K562 (cell line): ENCODE results near the gene DNASE2. TPM values are rescaled to one million over a fixed set of nuclear protein-coding genes. Genes with fewer than 3 reads are reported as not detected.

Experiments
- ATF1 ChIP-seq, 2 experiments: fragments of 450-650 bp in 1 of 2; IDR thresholded peaks; 2 replicates each; pipeline ENCODE4 v1.6.1; 2016; ENCODE audit warnings: missing compliant biosample characterization in 1 of 2, missing genetic modification characterization in 1 of 2
- ETV6 ChIP-seq, 3 experiments: fragments of 150-350 bp in 1 of 3; sonication (generic) in 1 of 3; formaldehyde crosslinking in 1 of 3; IDR thresholded peaks; 2 replicates each; pipeline versions ENCODE4 v1.6.1 to v1.8.0; 2014 to 2022; ENCODE audit warnings: borderline replicate concordance in 2 of 3, low read depth in 2 of 3, antibody characterized with exemption in 1 of 3, low read length in 1 of 3, mild to moderate bottlenecking in 1 of 3, missing genetic modification reagents in 1 of 3
- MTF1 ChIP-seq: fragments of 250-450 bp; sonication (Bioruptor Pico); IDR thresholded peaks from 2 replicates; pipeline ENCODE4 v1.9.0; 2021; ENCODE audit warnings: moderate library complexity, mild to moderate bottlenecking, inconsistent platforms, borderline replicate concordance
- NFYB ChIP-seq: IDR thresholded peaks from 2 replicates; pipeline ENCODE4 v1.6.1; 2011; ENCODE audit warnings: mild to moderate bottlenecking, moderate library complexity; ENCODE audit not compliant: insufficient read length; ENCODE audit errors: extremely low read depth
- NONO ChIP-seq, 2 experiments: fragments of 200-400 bp in 1 of 2; fragments of 450-650 bp in 1 of 2; formaldehyde crosslinking in 1 of 2; IDR thresholded peaks; 2 replicates each; pipeline ENCODE4 v1.6.1; 2017; ENCODE audit warnings: low read depth in 2 of 2, mild to moderate bottlenecking in 2 of 2, moderate library complexity in 2 of 2, low read length in 1 of 2
- NR1H2 ChIP-seq: sonication (generic); formaldehyde crosslinking; IDR thresholded peaks from 2 replicates; pipeline ENCODE4 v1.4.0; 2020; ENCODE audit warnings: mild to moderate bottlenecking, missing genetic modification reagents
- PML ChIP-seq: IDR thresholded peaks from 2 replicates; pipeline ENCODE4 v1.6.1; 2012; ENCODE audit warnings: low read length, inconsistent platforms
- POU5F1 ChIP-seq: fragments of 150-350 bp; IDR thresholded peaks from 2 replicates; pipeline ENCODE4 v1.6.1; 2014; ENCODE audit warnings: borderline replicate concordance, low read length, low read depth, mild to moderate bottlenecking; ENCODE audit not compliant: partially characterized antibody
- RFX7 ChIP-seq: fragments of 250-450 bp; sonication (Bioruptor Pico); IDR thresholded peaks from 2 replicates; pipeline ENCODE4 v1.5.1; 2021; ENCODE audit warnings: mild to moderate bottlenecking
- TBP ChIP-seq: optimal IDR thresholded peaks from 2 replicates; pipeline ENCODE3; 2011; ENCODE audit warnings: low read depth, low read length, improper control_type of control experiment
- TGIF2 ChIP-seq: sonication (generic); formaldehyde crosslinking; IDR thresholded peaks from 2 replicates; pipeline ENCODE4 v1.8.1; 2022; ENCODE audit warnings: mild to moderate bottlenecking, missing genetic modification reagents, moderate library complexity
- ZZZ3 ChIP-seq: fragments of 450-650 bp; IDR thresholded peaks from 2 replicates; pipeline ENCODE4 v1.6.1; 2016; ENCODE audit warnings: antibody characterized with exemption, mild to moderate bottlenecking, moderate library complexity
- polyA plus RNA-seq, 8 experiments: library from polyadenylated mRNA; depleted of rRNA in 4 of 8; stranded (reverse) in 5 of 8; unstranded in 3 of 8; fragments of >200 nt; fragmentation: Nextera tagmentation in 2 of 8; fragmentation: Illumina TruSeq in 1 of 8; extraction: Ambion mirVana in 2 of 8; extraction: Trizol in 1 of 8; gene quantifications; 2 replicates each; pipeline versions ENCODE4 v1.2.1 to v1.2.3, GENCODE V29; 2011 to 2014; ENCODE audit warnings: inconsistent platforms in 1 of 8, missing spikeins in 1 of 8
- total RNA-seq, 7 experiments: library from RNA; depleted of rRNA in 6 of 7; stranded (reverse); fragments of >200 nt in 6 of 7; fragmentation: Illumina TruSeq in 2 of 7; extraction: Trizol in 2 of 7; gene quantifications; 2 replicates each; pipeline versions ENCODE4 v1.2.1 to v1.2.3, GENCODE V29; 2011 to 2021; ENCODE audit warnings: low replicate concordance in 1 of 7
- TF ChIP-seq, protein P1 (sequence below): sonication (generic); formaldehyde crosslinking; IDR thresholded peaks from 2 replicates; pipeline ENCODE4 v1.8.0; 2022; ENCODE audit warnings: mild to moderate bottlenecking, missing genetic modification reagents, borderline replicate concordance
- TF ChIP-seq, protein P2 (sequence below): fragments of 250-450 bp; sonication (Bioruptor Pico); IDR thresholded peaks from 2 replicates; pipeline ENCODE4 v1.5.0; 2021
- TF ChIP-seq, protein P3 (sequence below): fragments of 450-650 bp; formaldehyde crosslinking; IDR thresholded peaks from 2 replicates; pipeline ENCODE4 v1.4.0; 2020; ENCODE audit warnings: mild to moderate bottlenecking, mixed read lengths
- TF ChIP-seq, protein P4 (sequence below), 2 experiments: IDR thresholded peaks; 2 replicates each; pipeline ENCODE4 v1.6.1; 2012; ENCODE audit warnings: improper control_type of control experiment in 2 of 2, low read depth in 2 of 2, low read length in 2 of 2, borderline replicate concordance in 1 of 2
- TF ChIP-seq, protein P5 (sequence below): fragments of 450-650 bp; IDR thresholded peaks from 2 replicates; pipeline ENCODE4 v1.6.1; 2016; ENCODE audit warnings: antibody characterized with exemption

Gene DNASE2
- total and polyA plus RNA-seq, 9 of the 15 experiments (the other 6 are each of a cell fraction or from before 2014, with no cell fraction given), result 4.4 to 27.0 (median 20.2) TPM

DNA sequence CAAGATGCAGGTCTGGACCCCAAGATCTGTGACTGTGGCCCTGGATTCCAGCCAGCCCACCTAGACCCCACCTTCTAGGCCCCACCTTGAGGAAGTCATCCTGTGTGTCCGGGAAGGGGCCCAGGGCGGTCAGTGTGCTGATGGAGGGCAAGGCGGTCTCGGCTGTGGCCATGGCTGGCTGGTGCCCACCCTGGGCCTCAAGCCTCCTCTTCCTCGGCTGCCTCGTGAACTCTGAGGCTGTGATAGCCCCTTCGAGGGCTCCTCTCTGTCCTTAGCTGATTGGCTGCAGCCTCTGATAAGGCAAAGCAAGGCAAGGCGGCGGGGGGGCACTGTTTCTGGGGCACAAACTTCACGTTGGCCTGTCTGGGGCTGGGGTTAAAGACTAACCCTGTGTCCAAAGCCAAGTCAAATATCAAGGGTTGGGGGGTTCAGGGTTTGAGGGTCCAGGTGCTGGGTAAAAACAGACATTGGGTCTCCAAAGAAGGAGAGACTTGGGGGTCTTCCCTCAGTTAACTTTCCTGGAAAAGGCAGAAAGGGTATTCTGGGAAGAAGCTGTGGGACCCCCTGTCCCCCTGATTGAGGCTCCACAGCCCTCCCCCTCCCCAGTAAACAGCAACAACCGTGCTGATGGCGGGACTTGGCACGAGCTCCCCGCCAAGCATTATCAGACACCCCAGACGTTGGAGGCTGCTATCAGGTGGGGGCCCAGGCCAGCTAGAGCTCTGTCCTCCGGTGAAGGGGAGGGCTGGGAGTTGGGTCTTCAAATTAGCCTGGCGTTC lies 5.9 kb upstream of the DNASE2 start, which contains the start of gene KLF1 (continued):
- TF ChIP-seq, protein P1, sequence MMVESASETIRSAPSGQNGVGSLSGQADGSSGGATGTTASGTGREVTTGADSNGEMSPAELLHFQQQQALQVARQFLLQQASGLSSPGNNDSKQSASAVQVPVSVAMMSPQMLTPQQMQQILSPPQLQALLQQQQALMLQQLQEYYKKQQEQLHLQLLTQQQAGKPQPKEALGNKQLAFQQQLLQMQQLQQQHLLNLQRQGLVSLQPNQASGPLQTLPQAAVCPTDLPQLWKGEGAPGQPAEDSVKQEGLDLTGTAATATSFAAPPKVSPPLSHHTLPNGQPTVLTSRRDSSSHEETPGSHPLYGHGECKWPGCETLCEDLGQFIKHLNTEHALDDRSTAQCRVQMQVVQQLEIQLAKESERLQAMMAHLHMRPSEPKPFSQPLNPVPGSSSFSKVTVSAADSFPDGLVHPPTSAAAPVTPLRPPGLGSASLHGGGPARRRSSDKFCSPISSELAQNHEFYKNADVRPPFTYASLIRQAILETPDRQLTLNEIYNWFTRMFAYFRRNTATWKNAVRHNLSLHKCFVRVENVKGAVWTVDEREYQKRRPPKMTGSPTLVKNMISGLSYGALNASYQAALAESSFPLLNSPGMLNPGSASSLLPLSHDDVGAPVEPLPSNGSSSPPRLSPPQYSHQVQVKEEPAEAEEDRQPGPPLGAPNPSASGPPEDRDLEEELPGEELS (CRISPR knock-in tag), result no peak; the same call in 1 of the 2 replicates
- TF ChIP-seq, protein P2, sequence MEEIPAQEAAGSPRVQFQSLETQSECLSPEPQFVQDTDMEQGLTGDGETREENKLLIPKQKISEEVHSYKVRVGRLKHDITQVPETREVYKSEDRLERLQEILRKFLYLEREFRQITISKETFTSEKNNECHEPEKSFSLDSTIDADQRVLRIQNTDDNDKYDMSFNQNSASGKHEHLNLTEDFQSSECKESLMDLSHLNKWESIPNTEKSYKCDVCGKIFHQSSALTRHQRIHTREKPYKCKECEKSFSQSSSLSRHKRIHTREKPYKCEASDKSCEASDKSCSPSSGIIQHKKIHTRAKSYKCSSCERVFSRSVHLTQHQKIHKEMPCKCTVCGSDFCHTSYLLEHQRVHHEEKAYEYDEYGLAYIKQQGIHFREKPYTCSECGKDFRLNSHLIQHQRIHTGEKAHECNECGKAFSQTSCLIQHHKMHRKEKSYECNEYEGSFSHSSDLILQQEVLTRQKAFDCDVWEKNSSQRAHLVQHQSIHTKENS (CRISPR knock-in tag), result no peak
- no peak for TF ChIP-seq TGIF2
- TF ChIP-seq, protein P3, sequence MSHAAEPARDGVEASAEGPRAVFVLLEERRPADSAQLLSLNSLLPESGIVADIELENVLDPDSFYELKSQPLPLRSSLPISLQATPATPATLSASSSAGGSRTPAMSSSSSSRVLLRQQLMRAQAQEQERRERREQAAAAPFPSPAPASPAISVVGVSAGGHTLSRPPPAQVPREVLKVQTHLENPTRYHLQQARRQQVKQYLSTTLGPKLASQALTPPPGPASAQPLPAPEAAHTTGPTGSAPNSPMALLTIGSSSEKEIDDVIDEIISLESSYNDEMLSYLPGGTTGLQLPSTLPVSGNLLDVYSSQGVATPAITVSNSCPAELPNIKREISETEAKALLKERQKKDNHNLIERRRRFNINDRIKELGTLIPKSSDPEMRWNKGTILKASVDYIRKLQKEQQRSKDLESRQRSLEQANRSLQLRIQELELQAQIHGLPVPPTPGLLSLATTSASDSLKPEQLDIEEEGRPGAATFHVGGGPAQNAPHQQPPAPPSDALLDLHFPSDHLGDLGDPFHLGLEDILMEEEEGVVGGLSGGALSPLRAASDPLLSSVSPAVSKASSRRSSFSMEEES (CRISPR knock-in tag), result no peak
- TF ChIP-seq, protein P4, sequence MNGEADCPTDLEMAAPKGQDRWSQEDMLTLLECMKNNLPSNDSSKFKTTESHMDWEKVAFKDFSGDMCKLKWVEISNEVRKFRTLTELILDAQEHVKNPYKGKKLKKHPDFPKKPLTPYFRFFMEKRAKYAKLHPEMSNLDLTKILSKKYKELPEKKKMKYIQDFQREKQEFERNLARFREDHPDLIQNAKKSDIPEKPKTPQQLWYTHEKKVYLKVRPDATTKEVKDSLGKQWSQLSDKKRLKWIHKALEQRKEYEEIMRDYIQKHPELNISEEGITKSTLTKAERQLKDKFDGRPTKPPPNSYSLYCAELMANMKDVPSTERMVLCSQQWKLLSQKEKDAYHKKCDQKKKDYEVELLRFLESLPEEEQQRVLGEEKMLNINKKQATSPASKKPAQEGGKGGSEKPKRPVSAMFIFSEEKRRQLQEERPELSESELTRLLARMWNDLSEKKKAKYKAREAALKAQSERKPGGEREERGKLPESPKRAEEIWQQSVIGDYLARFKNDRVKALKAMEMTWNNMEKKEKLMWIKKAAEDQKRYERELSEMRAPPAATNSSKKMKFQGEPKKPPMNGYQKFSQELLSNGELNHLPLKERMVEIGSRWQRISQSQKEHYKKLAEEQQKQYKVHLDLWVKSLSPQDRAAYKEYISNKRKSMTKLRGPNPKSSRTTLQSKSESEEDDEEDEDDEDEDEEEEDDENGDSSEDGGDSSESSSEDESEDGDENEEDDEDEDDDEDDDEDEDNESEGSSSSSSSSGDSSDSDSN (IDR thresholded peaks at IDR 0.05; ENCODE audit: borderline replicate concordance in 1 of 2, low read depth in 2 of 2, low read length in 2 of 2), result peak in 1 of 2 experiments; percentile 22; a peak in 1 of 4 replicates
- no peak for TF ChIP-seq ETV6 (IDR thresholded peaks at IDR 0.05; ENCODE audit: borderline replicate concordance in 1 of 2, low read depth in 2 of 2, low read length in 1 of 2)
- no peak for TF ChIP-seq ETV6 (CRISPR knock-in tag; IDR thresholded peaks at IDR 0.05; ENCODE audit: borderline replicate concordance)
- TF ChIP-seq NR1H2, result no peak
- no peak for TF ChIP-seq NONO (IDR thresholded peaks at IDR 0.05; ENCODE audit: low read depth in 2 of 2, low read length in 1 of 2)
- peak; percentile 11 for TF ChIP-seq NFYB
- no peak for TF ChIP-seq MTF1 (CRISPR knock-in tag)
- no peak for TF ChIP-seq POU5F1
- no peak for TF ChIP-seq RFX7 (CRISPR knock-in tag)
- TF ChIP-seq PML, result peak; percentile 64
- TF ChIP-seq, protein P5, sequence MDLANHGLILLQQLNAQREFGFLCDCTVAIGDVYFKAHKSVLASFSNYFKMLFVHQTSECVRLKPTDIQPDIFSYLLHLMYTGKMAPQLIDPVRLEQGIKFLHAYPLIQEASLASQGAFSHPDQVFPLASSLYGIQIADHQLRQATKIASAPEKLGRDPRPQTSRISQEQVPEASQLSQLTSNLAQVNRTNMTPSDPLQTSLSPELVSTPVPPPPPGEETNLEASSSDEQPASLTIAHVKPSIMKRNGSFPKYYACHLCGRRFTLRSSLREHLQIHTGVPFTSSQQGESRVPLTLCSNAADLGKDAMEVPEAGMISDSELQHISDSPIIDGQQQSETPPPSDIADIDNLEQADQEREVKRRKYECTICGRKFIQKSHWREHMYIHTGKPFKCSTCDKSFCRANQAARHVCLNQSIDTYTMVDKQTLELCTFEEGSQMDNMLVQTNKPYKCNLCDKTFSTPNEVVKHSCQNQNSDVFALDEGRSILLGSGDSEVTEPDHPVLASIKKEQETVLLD, result peak; percentile 33; the same call in 1 of the 2 replicates
- TF ChIP-seq ATF1 (CRISPR knock-in tag; IDR thresholded peaks at IDR 0.05), result no peak
- TF ChIP-seq ATF1 (tag; IDR thresholded peaks at IDR 0.05), result peak; percentile 50
- peak; percentile 82 for TF ChIP-seq TBP
- no peak for TF ChIP-seq ZZZ3
